NCI-H128 (cell line): Measurements from ENCODE around the gene ATG4C.
A peak's percentile ranks its signal among the peaks of the same experiment; 100 is the strongest.

Experiments used
- DNase-seq: peaks from one replicate; lab custom pipeline; 2025; ENCODE audit not compliant: unreplicated experiment; lab: John Stamatoyannopoulos, UW

Gene ATG4C

DNA sequence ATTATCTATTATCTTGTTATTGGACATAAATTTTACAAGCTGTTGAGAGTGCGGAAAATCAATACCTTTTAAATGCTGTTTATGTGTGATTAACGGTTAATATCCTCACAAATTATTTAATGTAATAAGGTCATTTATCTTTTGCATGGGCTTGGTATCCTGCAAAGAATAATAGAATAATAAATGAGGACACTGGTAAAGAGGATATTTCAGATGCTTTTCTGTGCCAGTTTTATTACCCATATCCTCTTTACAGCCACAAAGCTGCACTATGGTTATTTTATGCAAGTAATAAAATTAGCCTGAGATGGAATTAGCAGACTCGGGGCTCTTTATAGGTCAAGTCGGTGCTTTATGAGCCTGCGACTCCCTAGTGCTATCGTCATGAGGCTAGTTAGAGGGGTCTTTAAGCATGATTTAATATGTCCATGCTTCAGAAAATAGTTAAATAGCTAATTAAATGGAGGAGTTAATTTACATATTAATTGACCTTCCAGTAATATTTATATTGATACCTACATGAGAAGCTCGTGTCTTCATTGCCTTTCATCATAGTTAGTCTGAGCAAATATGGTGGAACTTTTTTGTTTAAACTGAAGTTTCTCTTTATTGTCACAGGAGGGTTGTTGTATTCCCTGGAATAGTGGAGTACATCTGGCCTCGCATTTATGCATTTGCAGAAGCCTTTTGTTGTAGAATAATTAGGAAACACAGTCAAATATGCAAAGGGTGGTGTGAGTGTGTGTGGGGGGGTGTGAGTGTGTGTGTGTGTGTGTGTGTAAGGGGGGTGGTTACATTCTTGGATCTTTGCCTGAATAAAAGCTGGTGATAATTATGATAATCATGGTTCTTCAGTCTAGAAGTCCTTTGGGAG is 120.3 kb downstream of the ATG4C start:
- no peak for DNase-seq

- DNase-seq, result no peak
Observed at GRCh38 chr1:62904856-62905225, 120.9 kb downstream of the ATG4C start.

- DNase-seq, result peak; percentile 90
Observed at GRCh38 chr1:62905309-62905708, 121.4 kb downstream of the ATG4C start.

GRCh38 chr1:62905872-62906271 is 121.9 kb downstream of the ATG4C start:
- DNase-seq, result no peak

DNA sequence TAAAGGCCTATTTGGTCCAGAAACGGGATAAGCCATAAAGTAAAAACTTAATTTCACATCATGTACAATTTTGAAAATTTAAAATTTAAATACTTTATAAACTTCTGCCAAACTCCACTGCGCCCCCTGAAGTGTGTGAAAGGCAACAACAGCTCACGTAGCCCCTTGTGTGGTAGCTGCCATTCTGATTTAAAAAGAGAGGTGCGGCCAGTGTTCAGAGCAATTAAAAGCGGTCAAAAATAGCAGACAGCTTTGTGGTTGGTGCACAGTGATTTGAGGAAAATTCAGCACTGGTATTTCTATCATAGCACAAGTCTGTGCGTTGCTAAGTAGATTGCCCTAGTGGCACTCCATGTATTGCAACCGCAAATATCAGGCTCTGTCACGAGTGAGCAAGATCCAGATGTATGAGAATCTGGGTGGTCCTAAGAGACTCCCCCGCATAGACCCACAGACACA is 122.5 kb downstream of the ATG4C start:
- DNase-seq, result no peak

GRCh38 chr1:62908168-62908695 is 124.3 kb downstream of the ATG4C start:
- DNase-seq, result no peak

DNA sequence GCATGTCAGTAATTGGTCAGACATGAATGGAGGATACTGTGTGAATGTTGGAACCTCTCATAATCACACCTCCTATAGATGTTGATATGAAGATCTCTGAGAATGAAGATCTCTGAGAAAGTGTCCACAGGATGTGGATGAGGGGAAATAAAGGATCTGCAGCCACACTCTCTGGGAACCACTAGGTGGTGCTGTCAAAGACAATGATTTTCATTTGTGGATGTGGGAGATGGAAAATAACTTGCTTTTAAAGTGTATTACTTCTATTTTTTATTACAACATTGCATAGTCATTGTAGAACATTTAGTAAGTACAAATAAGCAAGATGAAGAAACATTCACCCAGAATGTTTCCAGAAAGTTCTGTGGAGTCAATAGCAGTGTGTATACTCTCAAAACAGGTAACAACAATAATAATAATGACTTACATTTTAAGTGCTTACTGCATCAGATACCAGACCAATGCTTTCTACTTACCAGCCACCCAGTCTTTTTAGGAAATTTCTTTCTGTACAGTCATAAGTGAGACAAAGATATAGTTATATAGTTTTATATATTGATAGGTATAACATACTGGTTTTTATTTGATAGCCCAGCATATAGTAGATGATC is 128.2 kb downstream of the ATG4C start:
- no peak for DNase-seq
